SK-N-SH treated with all-trans-retinoic acid at 6 μM for 48 hours (cell line): Measurements from ENCODE around the gene ASIC5.

Source experiments
- ATAC-seq: fragments of 200-7000 bp; cut with Tn5 transposase; 3 replicates; pipeline ENCODE4 v1.9.1; 2020; ENCODE audit warnings: mild to moderate bottlenecking, moderate library complexity
- ARNTL ChIP-seq: fragments of 450-650 bp; formaldehyde crosslinking; IDR thresholded peaks from 2 replicates; pipeline ENCODE4 v1.5.0; 2020; ENCODE audit warnings: low read depth, mild to moderate bottlenecking, moderate library complexity, borderline replicate concordance
- CREB5 ChIP-seq: fragments of 250-450 bp; sonication (Bioruptor Pico); IDR thresholded peaks from 2 replicates; pipeline ENCODE4 v1.5.1; 2020; ENCODE audit warnings: low read depth, mild to moderate bottlenecking, moderate library complexity
- CSDC2 ChIP-seq: fragments of 250-450 bp; sonication (Bioruptor Pico); IDR thresholded peaks from 2 replicates; pipeline ENCODE4 v1.5.0; 2020; ENCODE audit warnings: mild to moderate bottlenecking, moderate library complexity
- GLIS3 ChIP-seq: fragments of 250-450 bp; sonication (Bioruptor Pico); IDR thresholded peaks from 2 replicates; pipeline ENCODE4 v1.5.0; 2020; ENCODE audit warnings: mild to moderate bottlenecking, moderate library complexity
- ISL1 ChIP-seq: fragments of 250-450 bp; sonication (Bioruptor Pico); IDR thresholded peaks from 2 replicates; pipeline ENCODE4 v2.1.2; 2022; ENCODE audit warnings: mild to moderate bottlenecking, moderate library complexity
- OSR1 ChIP-seq: fragments of 250-450 bp; sonication (Bioruptor Pico); IDR thresholded peaks from 2 replicates; pipeline ENCODE4 v1.8.0; 2022; ENCODE audit warnings: moderate library complexity, mild to moderate bottlenecking, inconsistent platforms
- PATZ1 ChIP-seq: fragments of 250-450 bp; sonication (Bioruptor Pico); IDR thresholded peaks from 2 replicates; pipeline ENCODE4 v1.8.0; 2020; ENCODE audit warnings: mild to moderate bottlenecking, moderate library complexity, borderline replicate concordance
- POU6F1 ChIP-seq: fragments of 250-450 bp; sonication (Bioruptor Pico); IDR thresholded peaks from 2 replicates; pipeline ENCODE4 v1.8.0; 2021; ENCODE audit warnings: low read depth, mild to moderate bottlenecking, moderate library complexity, borderline replicate concordance
- RARB ChIP-seq: fragments of 250-450 bp; sonication (Bioruptor Pico); IDR thresholded peaks from 2 replicates; pipeline ENCODE4 v1.8.0; 2021; ENCODE audit warnings: mild to moderate bottlenecking, moderate library complexity
- SNAI2 ChIP-seq: fragments of 250-450 bp; sonication (Bioruptor Pico); IDR thresholded peaks from 2 replicates; pipeline ENCODE4 v1.5.0; 2020; ENCODE audit warnings: mild to moderate bottlenecking, moderate library complexity
- TSHZ2 ChIP-seq: fragments of 250-450 bp; sonication (Bioruptor Pico); IDR thresholded peaks from 2 replicates; pipeline ENCODE4 v1.5.0; 2020; ENCODE audit warnings: mild to moderate bottlenecking, moderate library complexity
- ZC3H10 ChIP-seq: fragments of 250-450 bp; sonication (Bioruptor Pico); IDR thresholded peaks from 2 replicates; pipeline ENCODE4 v1.5.1; 2021; ENCODE audit warnings: mild to moderate bottlenecking, moderate library complexity
- ZFP3 ChIP-seq: fragments of 250-450 bp; sonication (Bioruptor Pico); IDR thresholded peaks from 2 replicates; pipeline ENCODE4 v1.5.0; 2020; ENCODE audit warnings: mild to moderate bottlenecking, moderate library complexity
- ZFP30 ChIP-seq: fragments of 450-650 bp; formaldehyde crosslinking; IDR thresholded peaks from 2 replicates; pipeline ENCODE4 v1.5.0; 2022; ENCODE audit warnings: mild to moderate bottlenecking, moderate library complexity
- ZNF70 ChIP-seq: fragments of 450-650 bp; formaldehyde crosslinking; IDR thresholded peaks from 2 replicates; pipeline ENCODE4 v1.5.0; 2020; ENCODE audit warnings: mild to moderate bottlenecking, moderate library complexity
- ZNF8 ChIP-seq: fragments of 450-650 bp; formaldehyde crosslinking; IDR thresholded peaks from 2 replicates; pipeline ENCODE4 v1.5.0; 2020; ENCODE audit warnings: mild to moderate bottlenecking, moderate library complexity

ASIC5 gene

GRCh38 chr4:155853189-155853588 is 12.9 kb downstream of the ASIC5 start (continued):
- no peak for TF ChIP-seq CSDC2 (CRISPR knock-in tag)
- TF ChIP-seq ARNTL (CRISPR knock-in tag) = no peak

GRCh38 chr4:155849042-155849441 is 17.0 kb downstream of the ASIC5 start:
- TF ChIP-seq ISL1 (CRISPR knock-in tag) (no peak), ZNF8 (no peak), POU6F1 (no peak), OSR1 (no peak), GLIS3 (no peak)
- ATAC-seq = no peak

GRCh38 chr4:155846929-155847328 is 19.1 kb downstream of the ASIC5 start:
- ATAC-seq = no peak
- TF ChIP-seq ZFP3 (CRISPR knock-in tag) = no peak
- no peak for TF ChIP-seq OSR1
- no peak for TF ChIP-seq RARB (CRISPR knock-in tag)
- TF ChIP-seq SNAI2 = no peak
- no peak for TF ChIP-seq CREB5 (CRISPR knock-in tag)
- no peak for TF ChIP-seq ZFP30 (CRISPR knock-in tag)
- TF ChIP-seq PATZ1 (CRISPR knock-in tag) = no peak
- no peak for TF ChIP-seq POU6F1
- no peak for TF ChIP-seq ZNF8
- TF ChIP-seq CSDC2 (CRISPR knock-in tag) = no peak
- TF ChIP-seq ZC3H10 (CRISPR knock-in tag) = no peak
- no peak for TF ChIP-seq GLIS3
- no peak for TF ChIP-seq TSHZ2 (CRISPR knock-in tag)

GRCh38 chr4:155842080-155842479 is 24.0 kb downstream of the ASIC5 start:
- no peak for TF ChIP-seq ZNF70 (CRISPR knock-in tag)
- TF ChIP-seq ZNF8 = no peak
- TF ChIP-seq ZFP30 (CRISPR knock-in tag) = no peak
- no peak for TF ChIP-seq POU6F1
- no peak for TF ChIP-seq ARNTL (CRISPR knock-in tag)
- ATAC-seq = no peak
